Keratinocyte (primary cell): Measurements from ENCODE around the gene COL6A2.

ENCODE experiments used
- CTCF ChIP-seq, 3 experiments: IDR thresholded peaks in 1 of 3; conservative IDR thresholded peaks in 1 of 3; optimal IDR thresholded peaks in 1 of 3; 2 replicates in 2 of 3; 3 replicates in 1 of 3; pipeline versions ENCODE3 to v1.5.1; 2011; ENCODE audit warnings: low read length in 3 of 3, mild to moderate bottlenecking in 3 of 3, moderate library complexity in 2 of 3, control low read depth in 1 of 3, inconsistent platforms in 1 of 3; ENCODE audit not compliant: insufficient read depth in 2 of 3; ENCODE audit errors: extremely low read depth in 1 of 3
- EZH2 ChIP-seq: IDR thresholded peaks from one replicate; pipeline ENCODE4 v1.6.1; 2012; ENCODE audit warnings: inconsistent platforms, mild to moderate bottlenecking, low read length, moderate library complexity

- TF ChIP-seq CTCF (optimal IDR thresholded peaks at IDR 0.05 in 1 of 3, IDR thresholded peaks at IDR 0.05 in 1 of 3, conservative IDR thresholded peaks at IDR 0.05 in 1 of 3; ENCODE audit: extremely low read depth in 1 of 3, insufficient read depth in 2 of 3, low read length in 3 of 3), result no peak
- TF ChIP-seq EZH2, result no peak
Observed at GRCh38 chr21:46154955-46155513, 57.1 kb downstream of the COL6A2 start.
